GM19467 (cell line): ENCODE results near the gene SOWAHD.
"Not testable (repeated sequence)": the region's sequence is repeated elsewhere in the genome, so short reads cannot be mapped to it uniquely, and the experiment has no call there.

Experiments
- ATAC-seq: cut with Tn5 transposase; IDR thresholded peaks from one replicate; pipeline ENCODE4 v1.9.1; 2021; ENCODE audit warnings: mild to moderate bottlenecking, moderate library complexity; ENCODE audit not compliant: unreplicated experiment

The SOWAHD gene

GRCh38 chrX:119758731-119759247 lies 401 bp downstream of the SOWAHD start:
- no peak for ATAC-seq

GRCh38 chrX:119759248-119759766 lies 919 bp downstream of the SOWAHD start:
- ATAC-seq, result no peak

- ATAC-seq, result no peak
These were observed 1.9 kb downstream of the SOWAHD start for GRCh38 chrX:119760026-119760877.

- ATAC-seq, result no peak
These were observed 4.3 kb downstream of the SOWAHD start for GRCh38 chrX:119762718-119763117.

- no peak for ATAC-seq
These were observed 4.8 kb downstream of the SOWAHD start for GRCh38 chrX:119763181-119763580.

- ATAC-seq, result no peak
These were observed 5.5 kb downstream of the SOWAHD start for GRCh38 chrX:119763836-119764387.

- not testable (repeated sequence) for ATAC-seq
These were observed 10.0 kb downstream of the SOWAHD start for GRCh38 chrX:119768436-119768835.

- ATAC-seq, result not testable (repeated sequence)
These were observed 11.0 kb downstream of the SOWAHD start for GRCh38 chrX:119769388-119769787.

GRCh38 chrX:119775517-119776238 lies 17.3 kb downstream of the SOWAHD start:
- no peak for ATAC-seq

- no peak for ATAC-seq
These were observed 20.4 kb downstream of the SOWAHD start for GRCh38 chrX:119778829-119779228.

- ATAC-seq, result no peak
These were observed 24.6 kb downstream of the SOWAHD start for GRCh38 chrX:119783026-119783425.

GRCh38 chrX:119784747-119785446 lies 26.5 kb downstream of the SOWAHD start:
- ATAC-seq, result no peak

GRCh38 chrX:119790977-119791436 lies 32.6 kb downstream of the SOWAHD start:
- ATAC-seq, result peak; percentile 2

GRCh38 chrX:119791437-119792231 lies 33.2 kb downstream of the SOWAHD start, which contains the start of gene RPL39:
TSS of gene RPL39 (minus strand) at chrX:119791630. CDS start at chrX:119791576, 54 bp downstream.
- ATAC-seq, result peak; percentile 85

- ATAC-seq, result no peak
These were observed 43.1 kb downstream of the SOWAHD start for GRCh38 chrX:119801253-119802221.

- no peak for ATAC-seq
These were observed 44.2 kb downstream of the SOWAHD start for GRCh38 chrX:119802546-119802945.

- not testable (repeated sequence) for ATAC-seq
These were observed 50.1 kb downstream of the SOWAHD start for GRCh38 chrX:119808461-119808860.

GRCh38 chrX:119809185-119809666 lies 50.8 kb downstream of the SOWAHD start:
- no peak for ATAC-seq
